CD4-positive, alpha-beta T cell (primary cell): ENCODE data around the gene ZNF117. TPM values are rescaled to one million over a fixed set of nuclear protein-coding genes. Genes with fewer than 3 reads are reported as not detected.
"Not testable (repeated sequence)": the region's sequence is repeated elsewhere in the genome, so short reads cannot be mapped to it uniquely, and the experiment has no call there.

Source experiments
- ATAC-seq: fragments of 200-7000 bp; cut with Tn5 transposase; one replicate; pipeline ENCODE4 v1.10.0; 2022; ENCODE audit warnings: mild to moderate bottlenecking; ENCODE audit not compliant: poor library complexity
- CTCF ChIA-PET: fragments of 350-600 bp; sonication (Branson Sonifier 250); formaldehyde crosslinking; loops from one replicate; lab custom pipeline; 2021; ENCODE audit warnings: antibody characterized with exemption, inconsistent platforms; lab: Charles Lee
- POLR2A ChIA-PET: fragments of 350-600 bp; sonication (Branson Sonifier 250); formaldehyde crosslinking; loops from one replicate; lab custom pipeline; 2021; ENCODE audit warnings: antibody characterized with exemption, inconsistent platforms; lab: Charles Lee
- DNase-seq, 14 experiments: peaks; one replicate each; pipeline ENCODE4 v3.0.0-alpha.2; 2013 to 2020; ENCODE audit warnings: mixed read lengths in 2 of 14
- H3K27ac ChIP-seq, 2 donors: one replicate each; pipeline versions ENCODE4 v1.5.1 to v1.7.0; 2013; ENCODE audit warnings: low read length in 2 of 2, low read depth in 1 of 2, mild to moderate bottlenecking in 1 of 2
- H3K27me3 ChIP-seq, 2 experiments: 1 replicate in 1 of 2; 2 replicates in 1 of 2; pipeline versions ENCODE4 v1.6.1 to v1.7.0; 2013; ENCODE audit warnings: low read length in 2 of 2, control low read depth in 1 of 2, mild to moderate bottlenecking in 1 of 2, moderate library complexity in 1 of 2; ENCODE audit not compliant: insufficient read depth in 2 of 2, control insufficient read depth in 1 of 2
- H3K36me3 ChIP-seq: one replicate; pipeline ENCODE4 v1.6.1; 2013; ENCODE audit warnings: low read length, control low read depth; ENCODE audit not compliant: insufficient read depth
- H3K4me1 ChIP-seq: one replicate; pipeline ENCODE4 v1.6.1; 2013; ENCODE audit warnings: low read length, control low read depth; ENCODE audit not compliant: insufficient read depth
- H3K4me3 ChIP-seq: one replicate; pipeline ENCODE4 v1.5.1; 2013; ENCODE audit warnings: mild to moderate bottlenecking, low read length, moderate library complexity
- H3K9me3 ChIP-seq, 2 experiments: 1 replicate in 1 of 2; 2 replicates in 1 of 2; pipeline versions ENCODE4 v1.6.1 to v1.7.0; 2013; ENCODE audit warnings: low read length in 2 of 2, mild to moderate bottlenecking in 2 of 2, control low read depth in 1 of 2, moderate library complexity in 1 of 2; ENCODE audit not compliant: control insufficient read depth in 1 of 2, insufficient read depth in 1 of 2
- H3K27ac Mint-ChIP-seq: one replicate; pipeline ENCODE4 v1.8.0; 2020; ENCODE audit warnings: mixed read lengths
- H3K27me3 Mint-ChIP-seq: one replicate; pipeline ENCODE4 v1.8.0; 2021; ENCODE audit warnings: mixed read lengths
- H3K36me3 Mint-ChIP-seq: one replicate; pipeline ENCODE4 v1.8.0; 2021; ENCODE audit warnings: low read depth, mixed read lengths
- H3K4me1 Mint-ChIP-seq: one replicate; pipeline ENCODE4 v1.8.0; 2021; ENCODE audit warnings: low read depth, mixed read lengths
- H3K4me3 Mint-ChIP-seq: one replicate; pipeline ENCODE4 v1.8.0; 2020; ENCODE audit warnings: mild to moderate bottlenecking, mixed read lengths
- H3K9me3 Mint-ChIP-seq: one replicate; pipeline ENCODE4 v1.8.0; 2020; ENCODE audit warnings: mixed read lengths
- CTCF ChIP-seq: fragments of 200-600 bp; IDR thresholded peaks from one replicate; pipeline ENCODE4 v1.8.0; 2022; ENCODE audit warnings: antibody characterized with exemption, mild to moderate bottlenecking
- intact Hi-C, 2 experiments: fragments of 100-400 bp; cut with DNase I in 1 of 2; cut with micrococcal nuclease in 1 of 2; formaldehyde crosslinking; loops; one replicate each; pipeline versions ENCODE4 v1.15.1 to v1.9.0; 2023 to 2025; cut with DNase I, micrococcal nuclease
- total RNA-seq, 174 experiments: library from RNA in 2 of 174; stranded (reverse) in 2 of 174; gene quantifications; one replicate each; pipeline ENCODE4 v1.2.3 and lab custom pipeline; 2021 to 2026

Gene ZNF117
- total RNA-seq, 2 experiments from 2014 or later = 1.9 to 2.2 TPM

- Histone ChIP-seq H3K9me3 (peaks cover 9 to 16% of the 10 kb centered on the region in 2 experiments), H3K27me3 (peaks cover 7 to 13% of the 10 kb centered on the region in 2 experiments)
- POLR2A ChIA-PET, H3K4me1 Mint-ChIP-seq, ATAC-seq, intact Hi-C loops, CTCF ChIA-PET, DNase-seq, H3K4me3 ChIP-seq, H3K27ac Mint-ChIP-seq, H3K4me3 Mint-ChIP-seq, H3K27ac ChIP-seq, H3K9me3 Mint-ChIP-seq, H3K4me1 ChIP-seq, H3K36me3 ChIP-seq: not testable (repeated sequence)
- Mint-ChIP-seq H3K36me3 (peaks cover 10% of the 10 kb centered on the region), H3K27me3 (peaks cover 11% of the 10 kb centered on the region)
Observed at GRCh38 chr7:64940021-64940420, 50.8 kb downstream of the ZNF117 start.

DNA sequence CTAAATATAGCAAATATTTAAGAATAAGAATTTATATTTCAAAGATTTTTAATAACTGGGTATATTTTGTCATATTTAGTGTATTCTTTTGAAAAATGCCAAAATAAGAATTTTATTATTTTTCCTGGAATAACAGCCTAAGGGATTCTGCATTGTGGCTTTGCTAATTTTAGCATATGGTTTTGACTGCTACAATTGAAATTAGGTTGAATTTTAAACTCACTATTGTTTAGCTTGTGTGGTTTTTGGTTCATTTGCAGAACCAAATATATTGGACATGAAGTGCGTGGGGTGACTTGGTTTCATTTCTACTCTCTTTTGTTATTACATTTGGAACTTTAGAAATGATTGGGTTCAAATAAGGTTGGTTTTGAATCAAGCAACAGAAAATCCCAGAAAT is 52.3 kb downstream of the ZNF117 start:
- Mint-ChIP-seq H3K27ac (no peak overlapping the region), H3K27me3 (no peaks in the 10 kb centered on the region), H3K4me3 (no peak overlapping the region), H3K36me3 (peaks cover 10% of the 10 kb centered on the region), H3K4me1 (no peaks in the 10 kb centered on the region), H3K9me3 (peaks cover 2% of the 10 kb centered on the region)
- Histone ChIP-seq H3K9me3 (peaks cover 16 to 21% of the 10 kb centered on the region in 2 experiments), H3K4me3 (no peak overlapping the region), H3K27me3 (peaks cover 0 to 11% of the 10 kb centered on the region in 2 experiments), H3K36me3 (no peaks in the 10 kb centered on the region), H3K27ac (no peak overlapping the region), H3K4me1 (no peaks in the 10 kb centered on the region)
- ChIA-PET POLR2A (no interaction called here), CTCF (no interaction called here)
- ATAC-seq = no peak
- DNase-seq = no peak
- no peak for TF ChIP-seq CTCF
- intact Hi-C loops = no loop called here

GRCh38 chr7:64934478-64934877 is 56.4 kb downstream of the ZNF117 start:
- Histone ChIP-seq H3K4me3 (no peak overlapping the region), H3K36me3 (no peaks in the 10 kb centered on the region), H3K4me1 (no peaks in the 10 kb centered on the region), H3K27ac (no peak overlapping the region), H3K27me3 (no peaks in the 10 kb centered on the region), H3K9me3 (peaks cover 17 to 38% of the 10 kb centered on the region in 2 experiments)
- DNase-seq = no peak
- Mint-ChIP-seq H3K27ac (no peak overlapping the region), H3K4me3 (no peak overlapping the region), H3K27me3 (no peaks in the 10 kb centered on the region), H3K4me1 (no peaks in the 10 kb centered on the region), H3K36me3 (peaks cover 24% of the 10 kb centered on the region), H3K9me3 (peaks cover 4% of the 10 kb centered on the region)
- ATAC-seq = no peak
- ChIA-PET CTCF (no interaction called here), POLR2A (no interaction called here)
- intact Hi-C loops = no loop called here
- TF ChIP-seq CTCF = no peak

- ATAC-seq, H3K27ac ChIP-seq, H3K27ac Mint-ChIP-seq, H3K27me3 ChIP-seq, H3K4me3 Mint-ChIP-seq, H3K4me3 ChIP-seq, DNase-seq, intact Hi-C loops, CTCF ChIA-PET, POLR2A ChIA-PET, H3K4me1 Mint-ChIP-seq, H3K27me3 Mint-ChIP-seq, H3K4me1 ChIP-seq: not testable (repeated sequence)
- peaks cover 14% of the 10 kb centered on the region for H3K9me3 Mint-ChIP-seq
- Histone ChIP-seq H3K9me3 (peaks cover 32 to 62% of the 10 kb centered on the region in 2 experiments), H3K36me3 (peaks cover 25% of the 10 kb centered on the region)
- peaks cover 74% of the 10 kb centered on the region for H3K36me3 Mint-ChIP-seq
Observed at GRCh38 chr7:64928252-64929187, 62.3 kb downstream of the ZNF117 start.

Other genes with a start within 250 kb of the ZNF117 start
- 1 to 10 TPM; 5.6 to 7.3 TPM for gene ZNF138, start 196.6 kb downstream of the ZNF117 start, total RNA-seq
- 1 to 10 TPM; 6.8 TPM for gene ZNF273, start 87.8 kb downstream of the ZNF117 start, total RNA-seq
- gene ERV3-1, start 15.7 kb upstream of the ZNF117 start, total RNA-seq = 10 to 100 TPM; 16.6 to 17.2 TPM